Heart right ventricle (tissue), 16 donors: ENCODE data around the gene PEF1. TPM values are rescaled to one million over a fixed set of nuclear protein-coding genes. Genes with fewer than 3 reads are reported as not detected.
A peak's percentile ranks its signal among the peaks of the same experiment; 100 is the strongest.

Experiments used
- ATAC-seq, 8 donors: fragments of 200-7000 bp; cut with Tn5 transposase; one replicate each; pipeline ENCODE4 v1.9.1; 2020; ENCODE audit warnings: mild to moderate bottlenecking in 8 of 8, moderate library complexity in 8 of 8, moderate number of reproducible peaks in 1 of 8
- DNase-seq, 2 donors: peaks; one replicate each; pipeline ENCODE4 v3.0.0-alpha.2; 2020
- H3K27ac ChIP-seq, 10 donors: fragments of 200-600 bp; sonication (generic) in 2 of 10; one replicate each; pipeline versions ENCODE4 v1.5.0 to v1.8.0; 2020 to 2022; ENCODE audit warnings: mild to moderate bottlenecking in 3 of 10
- H3K27me3 ChIP-seq, 7 donors: fragments of 200-600 bp; one replicate each; pipeline ENCODE4 v1.8.0; 2021 to 2022; ENCODE audit warnings: mild to moderate bottlenecking in 2 of 7
- H3K36me3 ChIP-seq, 9 donors: fragments of 200-600 bp; sonication (generic) in 1 of 9; one replicate each; pipeline versions ENCODE4 v1.5.0 to v1.8.0; 2020 to 2022; ENCODE audit warnings: mild to moderate bottlenecking in 2 of 9
- H3K4me1 ChIP-seq, 9 donors: fragments of 200-600 bp; sonication (generic) in 1 of 9; one replicate each; pipeline versions ENCODE4 v1.5.0 to v1.8.0; 2020 to 2022; ENCODE audit warnings: mild to moderate bottlenecking in 4 of 9
- H3K4me3 ChIP-seq, 10 donors: fragments of 200-600 bp; sonication (generic) in 2 of 10; one replicate each; pipeline versions ENCODE4 v1.5.0 to v1.8.0; 2020 to 2022; ENCODE audit warnings: mild to moderate bottlenecking in 7 of 10, moderate library complexity in 2 of 10
- H3K9me3 ChIP-seq, 11 donors: fragments of 200-600 bp in 10 of 11; sonication (generic) in 2 of 11; one replicate each; pipeline versions ENCODE4 v1.5.0 to v1.8.0; 2013 to 2022; ENCODE audit warnings: mild to moderate bottlenecking in 2 of 11, control low read depth in 1 of 11, moderate library complexity in 1 of 11
- WGBS, 2 donors: extraction: QIAGEN DNeasy Blood & Tissue Kit; methylation state at CpG; one replicate each; pipeline ENCODE4 v1.1.7; 2013; ENCODE audit warnings: inconsistent platforms in 1 of 2; 5-methylcytosine and 5-hydroxymethylcytosine counted together
- intact Hi-C, 10 donors: fragments of 100-400 bp; cut with DNase I; formaldehyde crosslinking; loops; one replicate each; pipeline versions ENCODE4 v1.11.1 to v1.14.2; 2022
- polyA plus RNA-seq, 2 donors: library from polyadenylated mRNA; stranded (reverse); fragments of 200-250 nt; gene quantifications; one replicate each; pipeline ENCODE4 v1.2.3, GENCODE V29; 2013
- total RNA-seq, 10 donors: library from RNA; stranded (reverse); fragmentation: NEBNext Ultra II Directional in 3 of 10; extraction: Animal tissue kit (Norgen Biotek cat#: 25700) in 3 of 10; gene quantifications; one replicate each; pipeline versions ENCODE4 v1.2.1 to v1.2.4, GENCODE V29; 2021 to 2023
- TF ChIP-seq, protein P1 (sequence below), 9 donors: fragments of 200-600 bp; sonication (generic) in 2 of 9; IDR thresholded peaks; one replicate each; pipeline versions ENCODE4 v1.5.0 to v1.8.0; 2021 to 2022; ENCODE audit warnings: antibody characterized with exemption in 9 of 9, mild to moderate bottlenecking in 5 of 9, moderate library complexity in 1 of 9
- donor health status: Arrhythmogenic right ventricular cardiomyopathy.
- donor health status: ischemic (EF 13 %, LVEDD 7.1; RV severe dilation, severe dysfunction).
- donor health status: healthy with polysubstance abuse.
- donor health status: DM: no; HTN: yes; CAD: no.
- donor health status: DM: no; HTN: no; CAD: no.
- donor health status: ischemic (EF 25% LVEDD 6.9; RV normal size, moderate dysfunction).
- donor health status: ischemic (EF 25% LVEDD 5.7; RV mildly dilated, moderate dysfunction).
- donor health status: healthy.
- donor health status: DM: yes; HTN: yes; CAD: no.
- donor health status: Ischemic cardiomyopathy.
- donor health status: ischemic (EF 35%, LVEDD 5.7; RV mildly dilated, moderate dysfunction).
- donor health status: nonischemic (EF 11% LVEDD 7.7; RV severe dilation, severe dysfunction).
- donor health status: DM: yes; HTN: yes; CAD: no.
- donor health status: PGD.
- donor health status: ischemic (EF 29% LVEDD 5.4; RV normal size, mild dysfunction).
- donor health status: nonischemic (EF 23%, LVEDD 6.1; RV moderate dilation, normal function).

PEF1 gene
- total and polyA plus RNA-seq, 12 donors = 35.0 to 94.3 (median 40.0) TPM

DNA sequence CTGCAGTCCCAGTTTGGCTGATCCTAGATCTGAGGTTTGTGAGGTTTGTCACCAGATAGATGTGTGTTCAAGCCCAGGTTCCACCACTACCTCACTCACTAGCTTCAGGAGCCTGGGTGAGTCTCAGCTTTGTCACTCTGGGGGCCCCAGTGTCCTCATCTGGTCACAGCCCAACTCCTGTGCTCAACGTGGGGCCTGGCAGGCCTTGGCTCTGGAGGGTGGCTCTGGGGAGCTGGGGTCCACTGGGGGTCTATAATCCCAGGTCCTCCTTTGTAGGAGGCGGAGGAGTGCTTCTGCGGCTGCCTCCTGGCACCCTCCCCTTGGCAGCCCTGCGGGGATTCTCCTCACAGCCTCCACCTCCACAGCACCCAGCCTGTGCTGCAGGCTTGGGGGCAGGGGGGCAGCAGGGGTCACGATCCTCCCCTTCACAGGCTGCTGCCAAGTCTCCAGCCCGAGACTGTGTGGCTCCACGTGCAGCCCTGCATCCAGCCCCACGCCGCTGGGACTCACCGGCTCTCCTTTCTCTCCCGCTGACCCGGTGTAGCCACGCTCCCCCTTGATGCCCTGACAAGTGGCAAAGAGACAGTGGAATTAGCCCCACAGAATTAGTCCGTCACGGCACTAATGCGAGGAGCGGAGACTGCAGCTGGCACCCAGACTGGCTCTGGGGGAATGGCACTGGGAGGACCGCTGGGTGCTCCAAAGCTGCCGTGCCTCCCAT is 22.5 kb upstream of the PEF1 start:
- Histone ChIP-seq H3K4me1 (peaks cover 25 to 53% (median 47%) of the 10 kb centered on the region in 9 donors), H3K36me3 (peaks cover 0 to 8% (median 0%) of the 10 kb centered on the region in 9 donors), H3K27ac (peak overlapping the region in 2 of 10 donors; percentile 13 to 35), H3K4me3 (no peak overlapping the region), H3K9me3 (no peaks in the 10 kb centered on the region), H3K27me3 (peaks cover 0 to 17% (median 0%) of the 10 kb centered on the region in 7 donors)
- ATAC-seq (no peak), DNase-seq (no peak)
- intact Hi-C loops = loop anchor here in 8 of 10 donors (5.0 to 10.0 kb wide), 9 partner anchors 35 to 318 kb away; partner anchors contain the start of gene COL16A1 (in 1 of the 8)
- TF ChIP-seq, protein P1, sequence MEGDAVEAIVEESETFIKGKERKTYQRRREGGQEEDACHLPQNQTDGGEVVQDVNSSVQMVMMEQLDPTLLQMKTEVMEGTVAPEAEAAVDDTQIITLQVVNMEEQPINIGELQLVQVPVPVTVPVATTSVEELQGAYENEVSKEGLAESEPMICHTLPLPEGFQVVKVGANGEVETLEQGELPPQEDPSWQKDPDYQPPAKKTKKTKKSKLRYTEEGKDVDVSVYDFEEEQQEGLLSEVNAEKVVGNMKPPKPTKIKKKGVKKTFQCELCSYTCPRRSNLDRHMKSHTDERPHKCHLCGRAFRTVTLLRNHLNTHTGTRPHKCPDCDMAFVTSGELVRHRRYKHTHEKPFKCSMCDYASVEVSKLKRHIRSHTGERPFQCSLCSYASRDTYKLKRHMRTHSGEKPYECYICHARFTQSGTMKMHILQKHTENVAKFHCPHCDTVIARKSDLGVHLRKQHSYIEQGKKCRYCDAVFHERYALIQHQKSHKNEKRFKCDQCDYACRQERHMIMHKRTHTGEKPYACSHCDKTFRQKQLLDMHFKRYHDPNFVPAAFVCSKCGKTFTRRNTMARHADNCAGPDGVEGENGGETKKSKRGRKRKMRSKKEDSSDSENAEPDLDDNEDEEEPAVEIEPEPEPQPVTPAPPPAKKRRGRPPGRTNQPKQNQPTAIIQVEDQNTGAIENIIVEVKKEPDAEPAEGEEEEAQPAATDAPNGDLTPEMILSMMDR (IDR thresholded peaks at IDR 0.05) = no peak
- WGBS, 2 donors = 85 to 88% methylated on average over 19 of the region's 19 CpGs

- no peaks in the 10 kb centered on the region for H3K9me3 ChIP-seq
- H3K4me3 ChIP-seq = no peak overlapping the region
- peaks cover 0 to 17% (median 0%) of the 10 kb centered on the region in 7 donors for H3K27me3 ChIP-seq
- H3K4me1 ChIP-seq = peaks cover 25 to 47% (median 40%) of the 10 kb centered on the region in 9 donors
- intact Hi-C loops = loop anchor here in 8 of 10 donors (5.0 to 10.0 kb wide), 9 partner anchors 36 to 318 kb away; partner anchors contain the start of gene COL16A1 (in 1 of the 8)
- ATAC-seq (no peak), DNase-seq (peak in 1 of 2 donors; percentile 33)
- TF ChIP-seq, protein P1 (IDR thresholded peaks at IDR 0.05) = no peak
- WGBS, 2 donors = 54 to 57% methylated on average over 10 of the region's 10 CpGs
- H3K27ac ChIP-seq = peak overlapping the region in 3 of 10 donors; percentile 10 to 35 (median 13)
- H3K36me3 ChIP-seq = peaks cover 0 to 8% (median 0%) of the 10 kb centered on the region in 9 donors
These were observed 21.7 kb upstream of the PEF1 start for GRCh38 chr1:31666263-31666963.

GRCh38 chr1:31665234-31665878 is 20.7 kb upstream of the PEF1 start:
- Histone ChIP-seq H3K36me3 (peaks cover 0 to 18% (median 0%) of the 10 kb centered on the region in 9 donors), H3K27me3 (peaks cover 0 to 11% (median 0%) of the 10 kb centered on the region in 7 donors), H3K9me3 (no peaks in the 10 kb centered on the region), H3K4me3 (no peak overlapping the region), H3K4me1 (peaks cover 17 to 36% (median 29%) of the 10 kb centered on the region in 9 donors), H3K27ac (peak overlapping the region in 1 of 10 donors; percentile 9)
- intact Hi-C loops = loop anchor here in 9 of 10 donors (2.0 to 10.0 kb wide), 12 partner anchors 37 to 319 kb away; partner anchors contain the start of gene COL16A1 (in 1 of the 9)
- 77 to 81% methylated on average over 7 of the region's 7 CpGs for WGBS, 2 donors
- DNase-seq (no peak), ATAC-seq (no peak)
- TF ChIP-seq, protein P1 (IDR thresholded peaks at IDR 0.05) = no peak

GRCh38 chr1:31664528-31664927 is 19.9 kb upstream of the PEF1 start:
- intact Hi-C loops = loop anchor here (1.0 to 10.0 kb wide), 12 partner anchors 50 to 320 kb away; no protein-coding TSS in a partner anchor

More at GRCh38 chr1:31664528-31664927, 19.9 kb upstream of the PEF1 start:
- Histone ChIP-seq H3K27ac (no peak overlapping the region), H3K4me1 (peaks cover 10 to 28% (median 21%) of the 10 kb centered on the region in 9 donors), H3K9me3 (no peaks in the 10 kb centered on the region), H3K27me3 (peaks cover 0 to 5% (median 0%) of the 10 kb centered on the region in 7 donors), H3K4me3 (no peak overlapping the region), H3K36me3 (peaks cover 0 to 25% (median 0%) of the 10 kb centered on the region in 9 donors)
- ATAC-seq (no peak), DNase-seq (no peak)
- 76 to 83% methylated on average over 9 of the region's 9 CpGs for WGBS, 2 donors
- TF ChIP-seq, protein P1 (IDR thresholded peaks at IDR 0.05) = no peak
